Eye (tissue), 1 donor: ENCODE data around the gene AMMECR1.

ENCODE experiments used
- DNase-seq: peaks from one replicate; pipeline ENCODE4 v3.0.0-alpha.2; 2015

Gene AMMECR1

GRCh38 chrX:110310896-110311295, 7.0 kb downstream of the AMMECR1 start:
- DNase-seq = no peak

GRCh38 chrX:110310000-110310790, 7.7 kb downstream of the AMMECR1 start:
- DNase-seq = no peak

GRCh38 chrX:110308220-110308619, 9.7 kb downstream of the AMMECR1 start:
- no peak for DNase-seq

GRCh38 chrX:110304884-110305283, 13.0 kb downstream of the AMMECR1 start:
- DNase-seq = no peak

GRCh38 chrX:110304371-110304770, 13.5 kb downstream of the AMMECR1 start:
- no peak for DNase-seq

- DNase-seq = no peak
Measured at GRCh38 chrX:110302975-110303374, 14.9 kb downstream of the AMMECR1 start.

- DNase-seq = no peak
Measured at GRCh38 chrX:110301194-110301593, 16.7 kb downstream of the AMMECR1 start.

- DNase-seq = no peak
Measured at GRCh38 chrX:110294087-110294486, 23.8 kb downstream of the AMMECR1 start.

GRCh38 chrX:110293658-110294057, 24.2 kb downstream of the AMMECR1 start:
- no peak for DNase-seq

- no peak for DNase-seq
Measured at GRCh38 chrX:110287605-110288004, 30.3 kb downstream of the AMMECR1 start.

GRCh38 chrX:110286106-110286505, 31.8 kb downstream of the AMMECR1 start:
- DNase-seq = no peak

- DNase-seq = no peak
Measured at GRCh38 chrX:110284159-110284558, 33.7 kb downstream of the AMMECR1 start.

- DNase-seq = no peak
Measured at GRCh38 chrX:110282922-110283321, 35.0 kb downstream of the AMMECR1 start.

- DNase-seq = no peak
Measured at GRCh38 chrX:110281377-110281776, 36.5 kb downstream of the AMMECR1 start.

GRCh38 chrX:110280954-110281353, 36.9 kb downstream of the AMMECR1 start:
- DNase-seq = peak; percentile 4

- no peak for DNase-seq
Measured at GRCh38 chrX:110277609-110278008, 40.3 kb downstream of the AMMECR1 start.

- no peak for DNase-seq
Measured at GRCh38 chrX:110276778-110277177, 41.1 kb downstream of the AMMECR1 start.

GRCh38 chrX:110268886-110269285, 49.0 kb downstream of the AMMECR1 start:
- no peak for DNase-seq

- DNase-seq = no peak
Measured at GRCh38 chrX:110268395-110268794, 49.5 kb downstream of the AMMECR1 start.

- DNase-seq = no peak
Measured at GRCh38 chrX:110267874-110268273, 50.0 kb downstream of the AMMECR1 start.

- no peak for DNase-seq
Measured at GRCh38 chrX:110265661-110266060, 52.2 kb downstream of the AMMECR1 start.

- DNase-seq = no peak
Measured at GRCh38 chrX:110259117-110259516, 58.8 kb downstream of the AMMECR1 start.

GRCh38 chrX:110258552-110258951, 59.3 kb downstream of the AMMECR1 start:
- no peak for DNase-seq

GRCh38 chrX:110257889-110258288, 60.0 kb downstream of the AMMECR1 start:
- peak; percentile 18 for DNase-seq

- no peak for DNase-seq
Measured at GRCh38 chrX:110252711-110253110, 65.2 kb downstream of the AMMECR1 start.
